Fibroblast of skin of left biceps (primary cell): ENCODE measurements around the gene EFEMP2.

ENCODE experiments used
- DNase-seq, 2 experiments: peaks; one replicate each; pipeline ENCODE4 v3.0.0-alpha.2; 2013; ENCODE audit warnings: low read depth in 2 of 2

EFEMP2 gene

DNA sequence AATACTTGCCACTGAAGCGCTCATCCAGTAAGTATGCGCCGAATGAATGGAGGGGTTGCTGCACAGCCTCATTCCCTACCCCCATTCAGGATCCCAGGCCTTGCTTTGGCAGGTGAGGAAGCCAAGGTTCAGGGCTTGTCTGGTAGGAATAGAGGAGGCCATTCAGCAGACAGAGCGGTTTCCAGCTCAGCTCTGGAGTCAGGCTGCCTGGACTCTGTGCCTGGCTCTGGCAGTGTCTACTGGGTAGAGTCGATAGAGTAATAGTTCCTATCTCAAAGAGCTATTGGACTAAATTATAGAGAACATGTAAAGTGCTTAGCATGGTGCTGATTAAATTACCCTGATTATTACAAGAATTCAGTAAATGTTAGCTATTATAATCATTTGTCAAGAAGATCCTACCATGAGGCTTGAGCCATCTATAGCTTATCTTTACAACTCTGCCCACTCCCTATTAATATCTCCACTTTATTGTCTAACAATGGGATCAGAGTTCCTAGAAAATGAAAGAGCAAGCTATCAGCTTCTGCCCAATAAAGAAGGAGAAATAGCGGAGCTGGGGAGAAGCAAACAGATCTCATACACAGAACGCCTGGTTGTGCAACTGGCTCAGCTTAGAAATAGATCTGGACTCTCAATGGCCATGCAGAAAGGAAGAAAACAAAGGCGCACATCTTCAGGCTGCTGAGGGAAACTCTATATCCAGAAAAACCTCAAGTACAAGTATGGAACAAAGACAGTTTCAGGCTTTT, 45.4 kb downstream of the EFEMP2 start:
- no peak for DNase-seq

DNA sequence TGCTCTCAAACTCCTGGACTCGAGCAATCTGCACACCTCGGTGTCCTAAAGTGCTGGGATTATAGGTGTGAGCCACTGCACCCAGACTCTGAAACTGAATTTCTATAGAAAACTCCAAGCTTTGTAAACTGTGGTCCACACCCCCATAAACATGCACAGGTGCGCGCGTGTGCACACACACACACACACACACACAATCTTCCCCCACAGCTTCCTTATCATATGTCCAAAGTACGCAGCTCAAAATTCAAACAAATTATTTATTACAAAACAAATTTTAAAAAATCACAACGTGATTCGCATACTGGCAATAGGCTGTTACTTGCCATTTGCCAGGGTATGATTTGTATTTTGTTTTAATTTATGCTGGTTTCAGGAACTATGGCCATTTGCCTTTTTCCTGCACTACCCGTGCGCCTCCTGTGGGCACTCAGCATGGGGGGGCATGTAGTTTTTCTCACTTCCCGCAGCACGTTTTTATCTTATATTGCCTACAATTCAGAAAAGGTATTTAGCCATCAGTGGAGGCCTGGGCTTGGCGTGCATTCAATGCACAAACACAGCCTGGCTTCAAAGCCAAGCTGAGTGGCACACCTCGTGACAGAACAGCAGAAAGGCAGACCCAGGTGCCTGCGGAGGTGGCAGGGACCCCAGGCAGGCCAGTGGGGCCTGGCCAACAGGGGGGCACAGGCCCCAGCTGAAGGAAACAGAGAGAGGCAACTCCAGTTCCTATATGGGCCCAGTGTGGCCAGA, 49.6 kb downstream of the EFEMP2 start:
- DNase-seq: no peak

GRCh38 chr11:65821107-65821506, 51.5 kb downstream of the EFEMP2 start:
- DNase-seq: no peak

GRCh38 chr11:65817835-65818680, 54.5 kb downstream of the EFEMP2 start:
- DNase-seq: peak; percentile 47 to 49

GRCh38 chr11:65817312-65817834, 55.2 kb downstream of the EFEMP2 start:
- no peak for DNase-seq

DNA sequence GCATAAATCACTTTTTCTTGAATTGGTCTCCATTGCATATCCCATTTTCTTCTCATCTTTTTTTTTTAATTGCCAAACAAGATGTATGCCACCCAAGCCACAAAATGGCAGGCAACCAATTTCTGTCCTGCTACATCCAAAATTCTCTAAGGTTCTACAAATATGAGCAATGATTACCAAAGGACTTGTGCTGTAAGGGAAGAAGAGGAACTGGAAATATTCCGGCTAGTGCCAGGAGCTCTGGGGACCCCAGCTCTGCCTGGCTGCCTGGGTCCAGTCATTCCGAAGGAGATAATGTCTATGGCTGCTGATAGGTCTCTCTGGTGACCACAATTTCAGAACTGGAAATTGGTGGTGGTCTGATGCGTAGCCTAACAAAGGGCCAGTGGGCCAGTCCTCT, 55.9 kb downstream of the EFEMP2 start:
- no peak for DNase-seq
